ENCODE data around the gene LMCD1. TPM values are rescaled to one million over a fixed set of nuclear protein-coding genes. Genes with fewer than 3 reads are reported as not detected.

The LMCD1 gene
- total and polyA plus RNA-seq, 2 donors (not counting 1 experiment from before 2014, with no cell fraction given) = 1.4 to 4.9 TPM

DNA sequence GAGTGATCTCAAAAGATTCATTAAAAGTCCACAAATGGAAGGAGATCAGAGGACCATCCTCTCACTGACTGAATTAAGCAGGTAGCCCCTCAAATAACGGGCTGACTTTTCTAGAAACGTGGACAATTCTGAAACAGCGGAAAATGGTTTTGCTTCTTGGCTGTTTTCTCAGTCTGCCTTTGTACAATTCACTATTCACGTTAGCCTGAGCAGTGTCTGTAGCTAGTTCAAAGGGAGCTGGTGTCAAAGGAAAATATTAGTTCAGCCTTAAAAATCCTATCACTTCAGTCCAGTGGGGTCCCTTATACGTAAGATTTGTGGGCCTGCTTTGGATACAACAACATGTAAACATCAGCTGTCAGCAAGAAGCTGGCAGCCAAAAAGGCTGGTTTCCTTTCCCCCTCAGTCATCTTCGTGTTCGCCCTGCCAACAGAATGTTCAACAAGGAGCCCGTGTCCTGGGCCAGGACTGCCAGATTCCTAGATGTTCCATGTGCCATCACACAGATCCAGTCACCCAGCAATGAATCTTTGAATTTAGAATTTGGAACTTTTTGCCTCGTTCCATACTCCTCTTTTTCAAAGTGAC lies 19.3 kb downstream of the LMCD1 start:
- Mint-ChIP-seq H3K27me3 (no peaks in the 10 kb centered on the region), H3K9me3 (ENCODE audit: insufficient read depth) (no peaks in the 10 kb centered on the region), H3K4me1 (no peaks in the 10 kb centered on the region), H3K27ac (no peak overlapping the region), H3K4me3 (no peak overlapping the region)
- no peaks in the 10 kb centered on the region for H3K4me1 ChIP-seq (ENCODE audit: control insufficient read depth in 2 of 2, insufficient read depth in 2 of 2, low read length in 2 of 2)
- POLR2A ChIA-PET = no interaction called here
- ATAC-seq (ENCODE audit: low read depth) = no peak
- no peaks in the 10 kb centered on the region for H3K79me2 ChIP-seq (ENCODE audit: control insufficient read depth, insufficient read depth, low read length)
- H3K4me2 ChIP-seq (replicated peaks; ENCODE audit: low read depth, low read length, poor library complexity, severe bottlenecking) = no peak overlapping the region
- no peaks in the 10 kb centered on the region for H3K36me3 ChIP-seq (replicated peaks in 1 of 2; ENCODE audit: control extremely low read depth in 1 of 2, control insufficient read depth in 1 of 2, extremely low read depth in 1 of 2, insufficient read depth in 2 of 2, low read length in 1 of 2)
- no peak overlapping the region for H3K4me3 ChIP-seq (ENCODE audit: control extremely low read depth in 1 of 5, extremely low read depth in 1 of 5, insufficient read depth in 1 of 5, low read depth in 2 of 5, low read length in 4 of 5)
- H3K27me3 ChIP-seq (replicated peaks in 1 of 4; ENCODE audit: control extremely low read depth in 1 of 4, control insufficient read depth in 3 of 4, insufficient read depth in 4 of 4, low read length in 3 of 4) = no peaks in the 10 kb centered on the region
- DNase-seq = no peak
- H3K9me3 ChIP-seq (ENCODE audit: control extremely low read depth in 1 of 3, control insufficient read depth in 2 of 3, insufficient read depth in 1 of 3, low read length in 2 of 3) = no peaks in the 10 kb centered on the region
- no peak overlapping the region for H2AFZ ChIP-seq (ENCODE audit: insufficient read depth, low read depth, low read length, poor library complexity, severe bottlenecking)
- H4K20me1 ChIP-seq (ENCODE audit: control insufficient read depth, insufficient read depth, low read length, poor library complexity, severe bottlenecking) = no peaks in the 10 kb centered on the region
- 87% methylated on average over 9 of the region's 9 CpGs for WGBS (ENCODE audit: insufficient coverage)
- no peak overlapping the region for H3K9ac ChIP-seq (ENCODE audit: low read length)
- no peak for TF ChIP-seq EZH2 (IDR thresholded peaks at IDR 0.05; ENCODE audit: borderline replicate concordance, insufficient read depth, low read depth, low read length, poor library complexity, severe bottlenecking)
- TF ChIP-seq, protein P1, sequence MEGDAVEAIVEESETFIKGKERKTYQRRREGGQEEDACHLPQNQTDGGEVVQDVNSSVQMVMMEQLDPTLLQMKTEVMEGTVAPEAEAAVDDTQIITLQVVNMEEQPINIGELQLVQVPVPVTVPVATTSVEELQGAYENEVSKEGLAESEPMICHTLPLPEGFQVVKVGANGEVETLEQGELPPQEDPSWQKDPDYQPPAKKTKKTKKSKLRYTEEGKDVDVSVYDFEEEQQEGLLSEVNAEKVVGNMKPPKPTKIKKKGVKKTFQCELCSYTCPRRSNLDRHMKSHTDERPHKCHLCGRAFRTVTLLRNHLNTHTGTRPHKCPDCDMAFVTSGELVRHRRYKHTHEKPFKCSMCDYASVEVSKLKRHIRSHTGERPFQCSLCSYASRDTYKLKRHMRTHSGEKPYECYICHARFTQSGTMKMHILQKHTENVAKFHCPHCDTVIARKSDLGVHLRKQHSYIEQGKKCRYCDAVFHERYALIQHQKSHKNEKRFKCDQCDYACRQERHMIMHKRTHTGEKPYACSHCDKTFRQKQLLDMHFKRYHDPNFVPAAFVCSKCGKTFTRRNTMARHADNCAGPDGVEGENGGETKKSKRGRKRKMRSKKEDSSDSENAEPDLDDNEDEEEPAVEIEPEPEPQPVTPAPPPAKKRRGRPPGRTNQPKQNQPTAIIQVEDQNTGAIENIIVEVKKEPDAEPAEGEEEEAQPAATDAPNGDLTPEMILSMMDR (IDR thresholded peaks at IDR 0.05) = no peak
- intact Hi-C loops (cut with micrococcal nuclease) = no loop called here
- no peak overlapping the region for H3K27ac ChIP-seq (ENCODE audit: low read length in 2 of 2)
- CTCF ChIA-PET = no interaction called here

- no peak overlapping the region for H3K4me3 ChIP-seq (ENCODE audit: control extremely low read depth in 1 of 5, extremely low read depth in 1 of 5, insufficient read depth in 1 of 5, low read depth in 2 of 5, low read length in 4 of 5)
- H3K9me3 ChIP-seq (ENCODE audit: control extremely low read depth in 1 of 3, control insufficient read depth in 2 of 3, insufficient read depth in 1 of 3, low read length in 2 of 3) = no peaks in the 10 kb centered on the region
- WGBS (ENCODE audit: insufficient coverage) = 71% methylated on average over 1 of the region's 1 CpG
- no peaks in the 10 kb centered on the region for H3K4me1 ChIP-seq (ENCODE audit: control insufficient read depth in 2 of 2, insufficient read depth in 2 of 2, low read length in 2 of 2)
- Mint-ChIP-seq H3K9me3 (ENCODE audit: insufficient read depth) (no peaks in the 10 kb centered on the region), H3K4me1 (no peaks in the 10 kb centered on the region), H3K27me3 (no peaks in the 10 kb centered on the region), H3K27ac (no peak overlapping the region), H3K4me3 (no peak overlapping the region)
- H2AFZ ChIP-seq (ENCODE audit: insufficient read depth, low read depth, low read length, poor library complexity, severe bottlenecking) = no peak overlapping the region
- intact Hi-C loops (cut with micrococcal nuclease) = no loop called here
- no peaks in the 10 kb centered on the region for H3K27me3 ChIP-seq (replicated peaks in 1 of 4; ENCODE audit: control extremely low read depth in 1 of 4, control insufficient read depth in 3 of 4, insufficient read depth in 4 of 4, low read length in 3 of 4)
- H3K27ac ChIP-seq (ENCODE audit: low read length in 2 of 2) = no peak overlapping the region
- ChIA-PET CTCF (no interaction called here), POLR2A (no interaction called here)
- ATAC-seq (ENCODE audit: low read depth) = no peak
- H4K20me1 ChIP-seq (ENCODE audit: control insufficient read depth, insufficient read depth, low read length, poor library complexity, severe bottlenecking) = no peaks in the 10 kb centered on the region
- H3K9ac ChIP-seq (ENCODE audit: low read length) = no peak overlapping the region
- no peaks in the 10 kb centered on the region for H3K36me3 ChIP-seq (replicated peaks in 1 of 2; ENCODE audit: control extremely low read depth in 1 of 2, control insufficient read depth in 1 of 2, extremely low read depth in 1 of 2, insufficient read depth in 2 of 2, low read length in 1 of 2)
- H3K4me2 ChIP-seq (replicated peaks; ENCODE audit: low read depth, low read length, poor library complexity, severe bottlenecking) = no peak overlapping the region
- no peaks in the 10 kb centered on the region for H3K79me2 ChIP-seq (ENCODE audit: control insufficient read depth, insufficient read depth, low read length)
- no peak for TF ChIP-seq EZH2 (IDR thresholded peaks at IDR 0.05; ENCODE audit: borderline replicate concordance, insufficient read depth, low read depth, low read length, poor library complexity, severe bottlenecking)
- TF ChIP-seq, protein P1 (IDR thresholded peaks at IDR 0.05) = no peak
- no peak for DNase-seq
Observed at GRCh38 chr3:8523041-8523440, 21.4 kb downstream of the LMCD1 start.
